HEK293T (cell line): Measurements from ENCODE around the gene SPDL1.

Source experiments
- CTCF ChIA-PET: fragments of 350-600 bp; formaldehyde crosslinking; extraction: SDS; loops from one replicate; lab custom pipeline; 2021; ENCODE audit warnings: antibody characterized with exemption, inconsistent platforms; lab: Yijun Ruan, JAX
- POLR2A ChIA-PET: fragments of 350-600 bp; formaldehyde crosslinking; extraction: SDS; loops from one replicate; lab custom pipeline; 2020; ENCODE audit warnings: antibody characterized with exemption, inconsistent platforms; lab: Yijun Ruan, JAX
- DNase-seq: peaks from one replicate; pipeline ENCODE4 v3.0.0; 2012; ENCODE audit warnings: mixed read lengths; ENCODE audit errors: extremely low spot score
- ARNT ChIP-seq: fragments of 450-650 bp; IDR thresholded peaks from 2 replicates; pipeline ENCODE4 v1.6.1; 2017; ENCODE audit warnings: mild to moderate bottlenecking
- BHLHE40 ChIP-seq: fragments of 450-650 bp; IDR thresholded peaks from 2 replicates; pipeline ENCODE4 v1.6.1; 2016; ENCODE audit warnings: mild to moderate bottlenecking, moderate library complexity, borderline replicate concordance
- CTBP1 ChIP-seq: fragments of 450-650 bp; IDR thresholded peaks from 2 replicates; pipeline ENCODE4 v1.6.1; 2016; ENCODE audit warnings: borderline replicate concordance
- ELF4 ChIP-seq: fragments of 450-650 bp; IDR thresholded peaks from 2 replicates; pipeline ENCODE4 v1.6.1; 2017; ENCODE audit warnings: antibody characterized with exemption
- FOXA1 ChIP-seq: fragments of 450-650 bp; IDR thresholded peaks from 2 replicates; pipeline ENCODE4 v1.6.1; 2016; ENCODE audit warnings: mild to moderate bottlenecking
- FOXK2 ChIP-seq: fragments of 450-650 bp; IDR thresholded peaks from 2 replicates; pipeline ENCODE4 v1.6.1; 2016; ENCODE audit warnings: mild to moderate bottlenecking
- FOXM1 ChIP-seq: fragments of 450-650 bp; IDR thresholded peaks from 2 replicates; pipeline ENCODE4 v1.6.1; 2017; ENCODE audit warnings: mild to moderate bottlenecking, borderline replicate concordance
- HDGF ChIP-seq: fragments of 450-650 bp; IDR thresholded peaks from 2 replicates; pipeline ENCODE4 v1.6.1; 2017; ENCODE audit warnings: antibody characterized with exemption, borderline replicate concordance
- L3MBTL2 ChIP-seq: fragments of 450-650 bp; conservative IDR thresholded peaks from 2 replicates; pipeline ENCODE4 v1.6.1; 2016; ENCODE audit warnings: mild to moderate bottlenecking
- LEF1 ChIP-seq: fragments of 450-650 bp; IDR thresholded peaks from 2 replicates; pipeline ENCODE4 v1.6.1; 2017; ENCODE audit warnings: mild to moderate bottlenecking, borderline replicate concordance
- NFRKB ChIP-seq: fragments of 450-650 bp; IDR thresholded peaks from 2 replicates; pipeline ENCODE4 v1.6.1; 2016; ENCODE audit warnings: mild to moderate bottlenecking, moderate library complexity
- PKNOX1 ChIP-seq: fragments of 450-650 bp; IDR thresholded peaks from 2 replicates; pipeline ENCODE4 v1.6.1; 2016
- SP1 ChIP-seq: fragments of 450-650 bp; IDR thresholded peaks from 2 replicates; pipeline ENCODE4 v1.6.1; 2017
- SUZ12 ChIP-seq: fragments of 450-650 bp; IDR thresholded peaks from 2 replicates; pipeline ENCODE4 v1.6.1; 2016; ENCODE audit warnings: mild to moderate bottlenecking
- TARDBP ChIP-seq: fragments of 450-650 bp; IDR thresholded peaks from 2 replicates; pipeline ENCODE4 v1.6.1; 2016
- ZNF384 ChIP-seq: fragments of 450-650 bp; IDR thresholded peaks from 2 replicates; pipeline ENCODE4 v1.6.1; 2016

The SPDL1 gene

GRCh38 chr5:169583424-169584220 is at the start of gene SPDL1:
TSS of gene SPDL1 (plus strand) at chr5:169583773. CDS start at chr5:169588417, 4,644 bp downstream.
- TF ChIP-seq FOXK2: no peak
- TF ChIP-seq FOXM1: peak; percentile 51; the same call in 1 of the 2 replicates
- TF ChIP-seq HDGF: no peak
- peak; percentile 76 for TF ChIP-seq L3MBTL2
- no peak for TF ChIP-seq ZNF384
- no peak for TF ChIP-seq ARNT
- TF ChIP-seq FOXA1: no peak
- TF ChIP-seq ELF4: peak; percentile 72
- peak; percentile 55; the same call in 1 of the 2 replicates for TF ChIP-seq NFRKB
- TF ChIP-seq SP1: peak; percentile 29; the same call in 1 of the 2 replicates
- no peak for TF ChIP-seq SUZ12
- TF ChIP-seq CTBP1: no peak; the same call in 1 of the 2 replicates
- TF ChIP-seq LEF1: no peak
- no peak for TF ChIP-seq TARDBP
- TF ChIP-seq PKNOX1: no peak
- no peak for TF ChIP-seq BHLHE40
- ChIA-PET CTCF (interaction anchor here (1.1 kb wide), 1 partner anchor 674 kb away, joined by 4 read pairs; no protein-coding TSS in a partner anchor), POLR2A (interaction anchor here (0.6 to 2.0 kb wide), 20 partner anchors 9 to 818 kb away, joined by 3 to 15 read pairs (median 3); no protein-coding TSS in a partner anchor)
- DNase-seq: peak; percentile 96

GRCh38 chr5:169534311-169534880 is 49.2 kb upstream of the SPDL1 start:
- ChIA-PET CTCF (no interaction called here), POLR2A (no interaction called here)
- TF ChIP-seq PKNOX1 (no peak), ARNT (no peak), SUZ12 (no peak), BHLHE40 (no peak), FOXK2 (no peak), L3MBTL2 (no peak), TARDBP (no peak), SP1 (no peak), FOXA1 (no peak), FOXM1 (no peak), ZNF384 (no peak), LEF1 (no peak), HDGF (no peak), ELF4 (no peak), CTBP1 (no peak)
- no peak for DNase-seq

- ChIA-PET CTCF (no interaction called here), POLR2A (no interaction called here)
- no peak for DNase-seq
- no peak for TF ChIP-seq TARDBP
- no peak for TF ChIP-seq L3MBTL2
- no peak for TF ChIP-seq ZNF384
- TF ChIP-seq FOXM1: no peak
- no peak for TF ChIP-seq ELF4
- no peak for TF ChIP-seq BHLHE40
- no peak for TF ChIP-seq PKNOX1
- no peak for TF ChIP-seq NFRKB
- no peak for TF ChIP-seq ARNT
- no peak for TF ChIP-seq SP1
- TF ChIP-seq SUZ12: no peak
- TF ChIP-seq FOXA1: no peak
- no peak for TF ChIP-seq CTBP1
These were observed 48.6 kb upstream of the SPDL1 start for GRCh38 chr5:169534939-169535338.

- no peak for DNase-seq
- ChIA-PET POLR2A (no interaction called here), CTCF (interaction anchor here (0.7 to 0.8 kb wide), 2 partner anchors 10 to 131 kb away, joined by 3 to 4 read pairs; no protein-coding TSS in a partner anchor)
- TF ChIP-seq BHLHE40: no peak
- no peak for TF ChIP-seq ELF4
- no peak for TF ChIP-seq PKNOX1
- no peak for TF ChIP-seq SUZ12
- no peak for TF ChIP-seq FOXM1
- no peak for TF ChIP-seq CTBP1
- TF ChIP-seq NFRKB: no peak
- TF ChIP-seq L3MBTL2: no peak
- TF ChIP-seq SP1: no peak
- TF ChIP-seq TARDBP: no peak
- no peak for TF ChIP-seq LEF1
- TF ChIP-seq HDGF: no peak
- no peak for TF ChIP-seq ZNF384
- no peak for TF ChIP-seq FOXA1
- TF ChIP-seq ARNT: no peak
- TF ChIP-seq FOXK2: no peak
These were observed 44.6 kb upstream of the SPDL1 start for GRCh38 chr5:169538944-169539343.
